NCI-H345 treated with DMSO at 0.1 percent for 48 hours (cell line): ENCODE measurements around the gene PPP1R11.
"Not testable (repeated sequence)": the region's sequence is repeated elsewhere in the genome, so short reads cannot be mapped to it uniquely, and the experiment has no call there.

Experiments
- DNase-seq: peaks from one replicate; lab custom pipeline; 2025; ENCODE audit not compliant: unreplicated experiment; lab: John Stamatoyannopoulos, UW

PPP1R11 gene

DNA sequence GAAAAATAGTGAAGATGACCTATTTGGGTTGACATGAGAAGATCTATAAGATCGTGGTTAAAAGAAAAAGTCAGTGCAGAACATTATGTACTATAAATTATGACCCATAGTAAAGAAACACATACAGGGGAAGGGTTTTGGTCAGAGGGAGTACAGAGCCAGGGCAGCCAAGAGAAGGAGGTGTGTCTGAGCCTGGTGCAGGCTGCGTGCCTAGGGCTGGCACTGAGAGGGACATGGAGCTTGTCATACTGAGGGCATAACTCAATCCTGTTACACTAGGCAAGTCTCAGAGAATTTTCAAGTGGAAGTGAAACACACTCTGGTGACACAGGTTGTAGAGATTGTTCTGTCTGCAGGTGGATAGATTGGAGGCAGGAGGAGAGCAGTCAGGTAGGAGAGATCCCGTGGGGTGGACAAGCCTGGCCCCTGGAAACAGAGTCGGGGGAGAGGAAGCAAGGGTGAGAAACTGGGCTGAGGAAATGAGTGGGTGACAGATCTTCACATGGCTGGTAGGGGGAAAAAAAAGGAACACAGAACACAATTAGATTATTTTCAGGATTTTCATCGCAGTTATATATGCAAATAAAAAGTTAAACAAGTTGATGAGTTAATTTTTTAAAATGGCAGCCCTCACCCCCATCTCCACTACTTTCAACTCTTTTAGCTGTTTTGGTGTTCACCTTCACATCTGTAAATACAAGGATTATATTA, 27.1 kb downstream of the PPP1R11 start:
- no peak for DNase-seq

- no peak for DNase-seq
These were observed 29.8 kb downstream of the PPP1R11 start for GRCh38 chr6:30096829-30097228.

DNA sequence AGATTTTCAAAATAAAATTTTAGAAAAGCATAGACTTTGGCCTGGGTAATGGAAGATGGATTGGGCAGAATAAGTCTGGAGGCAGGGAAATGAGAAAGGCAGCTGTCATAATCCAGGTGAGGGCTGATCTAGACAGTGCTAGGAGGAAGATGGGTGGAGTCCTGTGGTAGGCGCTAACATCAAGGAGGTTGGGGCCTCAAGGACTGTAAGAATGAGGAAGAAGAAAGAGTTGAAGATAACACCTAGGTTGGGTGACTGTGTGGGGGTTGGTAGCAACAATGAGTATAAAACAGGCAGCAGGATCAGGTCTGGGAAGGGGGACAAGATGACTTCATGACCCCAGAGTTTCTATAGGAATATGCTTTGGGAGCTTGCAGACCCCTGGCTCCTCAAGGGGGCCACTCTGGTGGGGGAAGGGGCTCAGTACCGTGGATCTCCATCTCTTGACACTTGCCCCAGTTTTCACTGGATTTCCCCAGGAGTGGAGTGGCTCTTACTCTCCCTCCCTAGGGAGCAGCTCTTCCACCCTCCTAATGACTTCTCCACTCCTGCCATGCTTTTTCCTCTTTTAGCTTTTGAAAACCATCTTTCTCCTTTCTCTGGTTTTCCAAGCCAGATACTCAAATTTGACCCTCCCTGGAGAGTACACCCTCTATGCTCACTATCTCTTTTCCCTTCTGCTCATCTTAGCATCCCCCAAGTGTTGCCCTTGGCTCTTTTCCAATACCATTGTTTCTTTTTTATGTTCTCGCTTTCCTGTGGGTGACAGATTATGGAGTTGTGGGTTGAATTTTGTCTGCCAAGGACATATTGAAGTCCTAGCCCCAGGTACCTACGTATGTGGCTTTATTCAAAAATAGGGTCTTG, 31.1 kb downstream of the PPP1R11 start:
- no peak for DNase-seq

- DNase-seq = no peak
These were observed 33.2 kb downstream of the PPP1R11 start for GRCh38 chr6:30100154-30100553.

- no peak for DNase-seq
These were observed 33.8 kb downstream of the PPP1R11 start for GRCh38 chr6:30100585-30101443.

DNA sequence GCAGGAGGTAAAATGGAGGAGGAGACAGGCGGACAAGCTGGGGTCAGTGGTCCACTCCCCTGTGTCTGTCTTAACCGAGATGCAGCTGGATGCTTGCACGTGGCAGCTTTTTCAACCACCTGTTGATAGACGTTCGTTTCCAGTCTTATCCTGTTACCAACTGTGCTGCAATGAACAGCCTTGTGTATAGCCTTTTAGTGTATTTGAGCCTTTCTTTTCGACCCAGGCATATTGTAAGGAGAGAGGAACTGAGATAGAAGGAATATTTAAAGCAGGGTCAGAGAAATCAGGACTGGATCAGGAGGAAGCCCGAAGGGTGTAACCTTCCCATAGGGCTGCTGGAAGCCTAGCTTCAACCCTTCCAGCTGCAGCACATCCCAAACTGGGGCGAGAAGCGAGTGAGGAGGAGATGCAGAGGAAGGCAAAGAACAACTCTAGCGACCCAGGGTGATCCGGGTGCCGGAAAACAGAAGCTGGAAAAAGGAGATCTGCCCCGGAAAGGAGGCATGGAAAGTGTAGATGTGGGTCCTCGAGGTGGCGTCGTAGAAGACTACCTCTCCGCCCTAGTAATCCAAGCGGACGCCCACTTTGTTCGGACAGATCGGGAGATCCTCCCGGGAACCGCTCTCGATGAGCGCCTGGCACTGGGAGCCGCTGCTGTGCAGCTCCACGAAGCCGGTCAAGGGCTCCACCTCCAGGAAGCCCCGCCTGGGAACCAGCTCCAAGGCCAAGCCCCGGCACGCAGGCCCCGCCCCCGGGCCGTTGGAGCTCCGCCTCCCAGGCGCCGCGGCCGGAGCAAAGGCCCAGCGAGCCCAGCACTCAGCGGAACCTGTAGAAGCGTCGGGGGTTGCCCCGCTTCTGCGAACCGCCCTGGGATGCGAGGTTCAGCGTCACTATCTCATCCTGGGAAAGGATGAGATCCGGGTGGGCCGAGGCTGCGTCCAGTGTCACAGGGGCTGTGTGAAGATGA, 34.7 kb downstream of the PPP1R11 start:
- DNase-seq = peak; percentile 26

GRCh38 chr6:30102414-30102969, 35.5 kb downstream of the PPP1R11 start:
- no peak for DNase-seq

GRCh38 chr6:30102970-30103871, 36.2 kb downstream of the PPP1R11 start:
- peak; percentile 54 for DNase-seq

DNA sequence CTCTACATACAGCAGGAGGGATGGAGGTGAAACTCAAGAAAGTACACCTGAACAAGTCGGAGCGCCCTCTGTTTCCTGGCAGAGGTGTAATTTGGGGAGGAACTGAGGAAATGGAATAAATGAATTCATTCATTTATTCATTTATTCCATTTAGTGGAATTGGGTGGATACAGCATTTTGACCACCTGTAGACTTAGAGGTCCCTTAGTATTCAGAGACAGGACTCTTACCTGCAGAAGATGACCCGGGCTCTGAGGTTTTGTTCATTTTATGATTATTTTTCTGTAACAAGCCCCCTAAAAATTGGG, 36.8 kb downstream of the PPP1R11 start:
- no peak for DNase-seq

GRCh38 chr6:30104661-30105060, 37.7 kb downstream of the PPP1R11 start:
- DNase-seq = no peak

DNA sequence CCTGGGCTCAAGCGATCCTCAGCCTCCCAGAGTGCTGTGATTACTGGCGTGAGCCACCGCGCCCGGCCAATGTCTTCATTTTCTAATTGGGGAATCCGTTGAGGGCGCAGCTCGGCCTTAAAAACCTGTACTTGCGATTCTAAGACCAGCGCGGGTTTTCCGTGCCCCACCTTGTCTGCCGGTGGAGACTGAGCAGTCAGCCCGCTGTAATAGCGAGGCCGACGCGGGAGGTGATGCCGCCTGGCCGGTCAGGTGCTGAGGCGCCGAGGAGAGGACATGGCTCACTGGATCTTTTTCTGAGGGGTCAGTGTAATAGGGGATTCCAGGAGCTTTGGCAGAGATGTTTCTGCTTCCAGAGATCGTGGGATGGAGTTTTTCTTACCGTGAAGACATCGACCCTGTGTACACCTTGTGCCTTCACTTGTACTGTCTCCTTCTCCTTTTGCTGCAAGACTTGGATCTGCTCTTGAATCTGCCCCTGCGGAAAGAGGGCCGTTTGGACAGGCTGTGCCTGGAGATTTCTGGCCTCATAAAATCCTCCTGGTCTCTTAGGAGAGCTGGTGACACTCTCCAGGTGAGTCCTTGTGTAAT, 44.4 kb downstream of the PPP1R11 start:
- DNase-seq = no peak

GRCh38 chr6:30112402-30112994, 45.5 kb downstream of the PPP1R11 start:
- no peak for DNase-seq

DNA sequence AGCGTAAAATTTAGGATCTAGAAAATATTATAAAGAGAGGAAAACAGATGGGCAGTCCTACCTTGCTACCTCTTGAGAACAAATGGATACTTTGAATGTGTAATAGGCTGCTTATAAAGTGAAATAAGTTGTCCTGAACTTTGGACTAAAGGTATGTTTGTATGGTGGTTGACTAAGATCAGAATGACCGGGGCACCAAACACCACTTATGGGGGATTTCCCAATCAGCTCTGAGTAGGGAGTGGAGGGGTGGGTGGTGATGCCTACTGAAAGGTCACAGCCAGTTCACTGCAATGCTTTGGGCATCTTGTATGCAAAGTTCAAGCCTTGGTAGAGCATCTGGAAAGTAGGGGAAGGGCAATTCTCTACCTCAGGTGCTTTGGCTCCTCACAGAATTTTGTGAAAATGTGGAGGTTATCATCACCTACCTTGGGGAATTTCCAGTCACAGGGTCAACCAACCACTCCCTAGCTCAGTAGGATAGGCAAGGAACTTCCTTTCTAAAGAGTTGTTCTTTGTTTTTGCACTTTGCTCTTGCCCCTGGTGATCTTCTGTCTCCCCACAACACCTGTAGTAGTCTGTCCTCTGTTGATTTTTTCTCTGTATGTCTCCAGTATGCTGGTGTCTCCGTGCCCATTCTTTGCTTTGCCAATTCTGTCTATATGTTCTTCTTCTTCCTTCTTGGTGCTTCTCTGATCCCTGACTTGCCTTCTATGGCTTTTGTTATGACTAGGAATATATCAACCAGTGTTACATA, 46.2 kb downstream of the PPP1R11 start, which contains the start of gene TRIM31:
TSS of gene TRIM31 (minus strand) at position 88 of the 757 bp plus-strand sequence. CDS start 285 bp downstream, outside the sequence.
- DNase-seq = no peak

DNA sequence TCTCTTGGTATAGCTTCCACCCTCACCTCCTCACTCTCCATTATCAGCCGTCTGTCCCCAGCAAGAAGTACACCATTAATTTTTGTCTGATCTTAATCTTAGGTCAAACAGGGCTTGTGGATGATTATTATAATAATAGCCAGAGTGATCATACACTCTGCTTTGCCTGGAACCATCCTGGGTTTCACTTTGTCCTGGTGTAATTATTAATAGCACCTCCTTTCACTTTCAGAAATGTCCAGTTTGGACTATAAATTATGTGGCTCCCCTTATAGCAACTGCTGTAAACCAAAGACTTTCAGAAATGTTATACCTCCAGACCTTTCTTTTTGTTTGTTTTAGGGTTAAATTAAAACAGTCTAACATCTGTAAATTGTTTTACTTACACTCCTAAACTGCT, 46.8 kb downstream of the PPP1R11 start:
- no peak for DNase-seq

DNA sequence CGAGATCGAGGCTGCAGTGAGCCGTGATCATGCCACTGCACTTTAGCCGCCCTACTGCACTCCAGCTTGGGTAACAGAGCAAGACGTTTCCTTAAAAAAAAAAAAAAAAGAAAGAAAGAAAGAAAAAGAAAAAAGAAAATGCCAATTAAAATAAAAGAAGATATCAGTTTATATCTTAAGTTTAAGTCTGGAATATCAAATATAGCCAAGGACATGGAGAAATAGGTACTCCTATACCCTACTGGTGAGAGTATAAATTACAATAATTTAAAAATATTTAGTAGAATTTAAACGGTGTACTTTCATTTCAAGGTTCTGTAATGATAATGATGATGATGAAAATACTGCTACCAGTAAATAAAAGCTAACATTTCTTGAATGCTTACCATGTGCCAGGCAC, 49.7 kb downstream of the PPP1R11 start:
- DNase-seq = no peak

GRCh38 chr6:30118691-30119090, 51.7 kb downstream of the PPP1R11 start:
- DNase-seq = not testable (repeated sequence)
